Suppressor macrophage (primary cell): Measurements from ENCODE around the gene MPG.
A peak's percentile ranks its signal among the peaks of the same experiment; 100 is the strongest.
"Not testable (repeated sequence)": the region's sequence is repeated elsewhere in the genome, so short reads cannot be mapped to it uniquely, and the experiment has no call there.

Source experiments
- DNase-seq, 4 experiments: peaks; one replicate each; pipeline ENCODE4 v3.0.0-alpha.2; 2020 to 2022
- total RNA-seq, 17 experiments: gene quantifications; one replicate each; lab custom pipeline; 2026; ENCODE audit warnings: mixed read lengths in 6 of 17, inconsistent platforms in 3 of 17; lab: John Stamatoyannopoulos, UW

MPG gene
- total RNA-seq, result 12.0 to 61.9 (median 37.9) reads per million in 17 experiments

GRCh38 chr16:77807-78443 lies at the start of gene MPG:
TSS of gene MPG (plus strand) at chr16:78225. CDS start at chr16:78310, 85 bp downstream.
- peak; percentile 90 to 95 (median 92) for DNase-seq

GRCh38 chr16:30627-31026 lies 47.4 kb upstream of the MPG start:
- DNase-seq, result not testable (repeated sequence)

- not testable (repeated sequence) for DNase-seq
These were observed 44.7 kb upstream of the MPG start for GRCh38 chr16:33154-33876.

- no peak for DNase-seq
These were observed 44.0 kb upstream of the MPG start for GRCh38 chr16:33877-34647.

GRCh38 chr16:34648-34987 lies 43.4 kb upstream of the MPG start:
- no peak for DNase-seq

- peak; percentile 80 to 87 (median 85) for DNase-seq
These were observed 42.9 kb upstream of the MPG start for GRCh38 chr16:35011-35677.

- DNase-seq, result no peak
These were observed 42.2 kb upstream of the MPG start for GRCh38 chr16:35678-36305.

- DNase-seq, result no peak
These were observed 41.6 kb upstream of the MPG start for GRCh38 chr16:36336-36984.

- DNase-seq, result peak; percentile 60 to 78 (median 76)
These were observed 40.5 kb upstream of the MPG start for GRCh38 chr16:37511-37910.

- DNase-seq, result not testable (repeated sequence)
These were observed 39.8 kb upstream of the MPG start for GRCh38 chr16:38206-38605.

- DNase-seq, result peak in 2 of 4 experiments; percentile 37 to 55
These were observed 38.8 kb upstream of the MPG start for GRCh38 chr16:38941-39892.

GRCh38 chr16:41439-42068 lies 36.5 kb upstream of the MPG start:
- no peak for DNase-seq

- no peak for DNase-seq
These were observed 36.0 kb upstream of the MPG start for GRCh38 chr16:42069-42457.

GRCh38 chr16:42691-43090 lies 35.3 kb upstream of the MPG start:
- no peak for DNase-seq

GRCh38 chr16:43294-43693 lies 34.7 kb upstream of the MPG start:
- no peak for DNase-seq

- no peak for DNase-seq
These were observed 33.4 kb upstream of the MPG start for GRCh38 chr16:44655-45054.

GRCh38 chr16:45454-45853 lies 32.6 kb upstream of the MPG start:
- DNase-seq, result no peak

- not testable (repeated sequence) for DNase-seq
These were observed 31.5 kb upstream of the MPG start for GRCh38 chr16:46510-46909.

GRCh38 chr16:47234-47633 lies 30.8 kb upstream of the MPG start:
- DNase-seq, result no peak
